Heart right ventricle (tissue), 16 donors: ENCODE data around the gene SV2B. TPM values are rescaled to one million over a fixed set of nuclear protein-coding genes. Genes with fewer than 3 reads are reported as not detected.

Experiments
- ATAC-seq, 8 donors: fragments of 200-7000 bp; cut with Tn5 transposase; one replicate each; pipeline ENCODE4 v1.9.1; 2020; ENCODE audit warnings: mild to moderate bottlenecking in 8 of 8, moderate library complexity in 8 of 8, moderate number of reproducible peaks in 1 of 8
- DNase-seq, 2 donors: peaks; one replicate each; pipeline ENCODE4 v3.0.0-alpha.2; 2020
- H3K27ac ChIP-seq, 10 donors: fragments of 200-600 bp; sonication (generic) in 2 of 10; one replicate each; pipeline versions ENCODE4 v1.5.0 to v1.8.0; 2020 to 2022; ENCODE audit warnings: mild to moderate bottlenecking in 3 of 10
- H3K27me3 ChIP-seq, 7 donors: fragments of 200-600 bp; one replicate each; pipeline ENCODE4 v1.8.0; 2021 to 2022; ENCODE audit warnings: mild to moderate bottlenecking in 2 of 7
- H3K36me3 ChIP-seq, 9 donors: fragments of 200-600 bp; sonication (generic) in 1 of 9; one replicate each; pipeline versions ENCODE4 v1.5.0 to v1.8.0; 2020 to 2022; ENCODE audit warnings: mild to moderate bottlenecking in 2 of 9
- H3K4me1 ChIP-seq, 9 donors: fragments of 200-600 bp; sonication (generic) in 1 of 9; one replicate each; pipeline versions ENCODE4 v1.5.0 to v1.8.0; 2020 to 2022; ENCODE audit warnings: mild to moderate bottlenecking in 4 of 9
- H3K4me3 ChIP-seq, 10 donors: fragments of 200-600 bp; sonication (generic) in 2 of 10; one replicate each; pipeline versions ENCODE4 v1.5.0 to v1.8.0; 2020 to 2022; ENCODE audit warnings: mild to moderate bottlenecking in 7 of 10, moderate library complexity in 2 of 10
- H3K9me3 ChIP-seq, 11 donors: fragments of 200-600 bp in 10 of 11; sonication (generic) in 2 of 11; one replicate each; pipeline versions ENCODE4 v1.5.0 to v1.8.0; 2013 to 2022; ENCODE audit warnings: mild to moderate bottlenecking in 2 of 11, control low read depth in 1 of 11, moderate library complexity in 1 of 11
- CTCF ChIP-seq, 9 donors: fragments of 200-600 bp; sonication (generic) in 2 of 9; IDR thresholded peaks; one replicate each; pipeline versions ENCODE4 v1.5.0 to v1.8.0; 2021 to 2022; ENCODE audit warnings: antibody characterized with exemption in 9 of 9, mild to moderate bottlenecking in 5 of 9, moderate library complexity in 1 of 9
- WGBS, 2 donors: extraction: QIAGEN DNeasy Blood & Tissue Kit; methylation state at CpG; one replicate each; pipeline ENCODE4 v1.1.7; 2013; ENCODE audit warnings: inconsistent platforms in 1 of 2; 5-methylcytosine and 5-hydroxymethylcytosine counted together
- intact Hi-C, 10 donors: fragments of 100-400 bp; cut with DNase I; formaldehyde crosslinking; loops; one replicate each; pipeline versions ENCODE4 v1.11.1 to v1.14.2; 2022
- polyA plus RNA-seq, 2 donors: library from polyadenylated mRNA; stranded (reverse); fragments of 200-250 nt; gene quantifications; one replicate each; pipeline ENCODE4 v1.2.3, GENCODE V29; 2013
- total RNA-seq, 10 donors: library from RNA; stranded (reverse); fragmentation: NEBNext Ultra II Directional in 3 of 10; extraction: Animal tissue kit (Norgen Biotek cat#: 25700) in 3 of 10; gene quantifications; one replicate each; pipeline versions ENCODE4 v1.2.1 to v1.2.4, GENCODE V29; 2021 to 2023
- donor health status: Arrhythmogenic right ventricular cardiomyopathy.
- donor health status: ischemic (EF 13 %, LVEDD 7.1; RV severe dilation, severe dysfunction).
- donor health status: healthy with polysubstance abuse.
- donor health status: DM: no; HTN: yes; CAD: no.
- donor health status: DM: no; HTN: no; CAD: no.
- donor health status: ischemic (EF 25% LVEDD 6.9; RV normal size, moderate dysfunction).
- donor health status: ischemic (EF 25% LVEDD 5.7; RV mildly dilated, moderate dysfunction).
- donor health status: healthy.
- donor health status: DM: yes; HTN: yes; CAD: no.
- donor health status: Ischemic cardiomyopathy.
- donor health status: ischemic (EF 35%, LVEDD 5.7; RV mildly dilated, moderate dysfunction).
- donor health status: nonischemic (EF 11% LVEDD 7.7; RV severe dilation, severe dysfunction).
- donor health status: DM: yes; HTN: yes; CAD: no.
- donor health status: PGD.
- donor health status: ischemic (EF 29% LVEDD 5.4; RV normal size, mild dysfunction).
- donor health status: nonischemic (EF 23%, LVEDD 6.1; RV moderate dilation, normal function).

The SV2B gene
- total and polyA plus RNA-seq, 12 donors = 0.29 to 15.7 (median 1.5) TPM

- DNase-seq (no peak), ATAC-seq (no peak)
- H3K27me3 ChIP-seq = peaks cover 0 to 4% (median 0%) of the 10 kb centered on the region in 7 donors
- H3K27ac ChIP-seq = no peak overlapping the region
- TF ChIP-seq CTCF (IDR thresholded peaks at IDR 0.05) = no peak
- intact Hi-C loops = loop anchor here in 3 of 10 donors (10.0 kb wide), 3 partner anchors 47 to 93 kb away; no protein-coding TSS in a partner anchor
- H3K36me3 ChIP-seq = no peaks in the 10 kb centered on the region
- H3K4me1 ChIP-seq = no peaks in the 10 kb centered on the region
- H3K4me3 ChIP-seq = no peak overlapping the region
- peaks cover 0 to 4% (median 0%) of the 10 kb centered on the region in 11 donors for H3K9me3 ChIP-seq
- WGBS, 2 donors = 91 to 93% methylated on average over 4 of the region's 4 CpGs
Observed at GRCh38 chr15:91148243-91148642, 48.2 kb downstream of the SV2B start.

GRCh38 chr15:91150502-91151160 lies 50.6 kb downstream of the SV2B start:
- no peak overlapping the region for H3K4me3 ChIP-seq
- intact Hi-C loops = no loop called here
- H3K36me3 ChIP-seq = no peaks in the 10 kb centered on the region
- H3K27ac ChIP-seq = no peak overlapping the region
- WGBS, 2 donors = 74 to 75% methylated on average over 4 of the region's 4 CpGs
- H3K27me3 ChIP-seq = peaks cover 0 to 12% (median 0%) of the 10 kb centered on the region in 7 donors
- peaks cover 0 to 4% (median 0%) of the 10 kb centered on the region in 11 donors for H3K9me3 ChIP-seq
- ATAC-seq (no peak), DNase-seq (no peak)
- H3K4me1 ChIP-seq = no peaks in the 10 kb centered on the region
- TF ChIP-seq CTCF (IDR thresholded peaks at IDR 0.05) = no peak

GRCh38 chr15:91151781-91152563 lies 51.9 kb downstream of the SV2B start:
- intact Hi-C loops = no loop called here
- H3K4me3 ChIP-seq = no peak overlapping the region
- peaks cover 0 to 13% (median 0%) of the 10 kb centered on the region in 7 donors for H3K27me3 ChIP-seq
- no peak for TF ChIP-seq CTCF (IDR thresholded peaks at IDR 0.05)
- DNase-seq (no peak), ATAC-seq (no peak)
- H3K9me3 ChIP-seq = no peaks in the 10 kb centered on the region
- no peak overlapping the region for H3K27ac ChIP-seq
- H3K4me1 ChIP-seq = peaks cover 0 to 6% (median 0%) of the 10 kb centered on the region in 9 donors
- WGBS, 2 donors = 76 to 83% methylated on average over 4 of the region's 4 CpGs
- H3K36me3 ChIP-seq = no peaks in the 10 kb centered on the region

- H3K27ac ChIP-seq = no peak overlapping the region
- DNase-seq = no peak
Observed at GRCh38 chr15:91152896-91153581, 53.0 kb downstream of the SV2B start.

More at GRCh38 chr15:91152896-91153581, 53.0 kb downstream of the SV2B start:
- peaks cover 0 to 12% (median 0%) of the 10 kb centered on the region in 9 donors for H3K4me1 ChIP-seq
- ATAC-seq = no peak
- no peaks in the 10 kb centered on the region for H3K9me3 ChIP-seq
- 73 to 79% methylated on average over 10 of the region's 10 CpGs for WGBS, 2 donors
- TF ChIP-seq CTCF (IDR thresholded peaks at IDR 0.05) = no peak
- peaks cover 0 to 13% (median 0%) of the 10 kb centered on the region in 7 donors for H3K27me3 ChIP-seq
- H3K36me3 ChIP-seq = no peaks in the 10 kb centered on the region
- no peak overlapping the region for H3K4me3 ChIP-seq
- intact Hi-C loops = no loop called here
